Lung (tissue), 12 donors: ENCODE measurements around the gene GNAT3. TPM values are rescaled to one million over a fixed set of nuclear protein-coding genes. Genes with fewer than 3 reads are reported as not detected.

Experiments
- ATAC-seq: fragments of 200-7000 bp; cut with Tn5 transposase; one replicate; pipeline ENCODE4 v1.9.1; 2020; ENCODE audit warnings: moderate number of reproducible peaks; ENCODE audit not compliant: insufficient read depth, low FRiP score
- DNase-seq, 3 donors: peaks; one replicate each; pipeline ENCODE4 v3.0.0-alpha.2; 2013 to 2017
- H3K27ac ChIP-seq, 2 donors: one replicate each; pipeline ENCODE4 v1.5.1; 2013; ENCODE audit warnings: mild to moderate bottlenecking in 2 of 2, moderate library complexity in 2 of 2, control low read depth in 1 of 2, inconsistent platforms in 1 of 2, low read depth in 1 of 2, low read length in 1 of 2
- H3K27me3 ChIP-seq, 3 donors: one replicate each; pipeline ENCODE4 v1.5.1; 2013; ENCODE audit warnings: low read length in 2 of 3; ENCODE audit not compliant: control insufficient read depth in 3 of 3, insufficient read depth in 3 of 3
- H3K36me3 ChIP-seq, 4 donors: one replicate each; pipeline ENCODE4 v1.5.1; 2013; ENCODE audit warnings: low read length in 4 of 4, mild to moderate bottlenecking in 1 of 4, moderate library complexity in 1 of 4; ENCODE audit not compliant: control insufficient read depth in 4 of 4, insufficient read depth in 4 of 4
- H3K4me1 ChIP-seq, 5 donors: one replicate each; pipeline ENCODE4 v1.5.1; 2013; ENCODE audit warnings: low read length in 5 of 5, mild to moderate bottlenecking in 2 of 5, moderate library complexity in 1 of 5; ENCODE audit not compliant: control insufficient read depth in 5 of 5, insufficient read depth in 5 of 5
- H3K4me3 ChIP-seq: one replicate; pipeline ENCODE4 v1.5.1; 2013; ENCODE audit warnings: mild to moderate bottlenecking, control low read depth, moderate library complexity
- H3K9ac ChIP-seq, 2 donors: one replicate each; pipeline ENCODE4 v1.5.1; 2013; ENCODE audit warnings: low read length in 2 of 2, control low read depth in 1 of 2; ENCODE audit not compliant: insufficient read depth in 1 of 2
- H3K9me3 ChIP-seq, 4 donors: one replicate each; pipeline ENCODE4 v1.5.1; 2013; ENCODE audit warnings: low read length in 3 of 4, mild to moderate bottlenecking in 1 of 4, moderate library complexity in 1 of 4; ENCODE audit not compliant: control insufficient read depth in 4 of 4, insufficient read depth in 3 of 4
- CTCF ChIP-seq: IDR thresholded peaks from 2 replicates; pipeline ENCODE4 v1.5.1; 2012; ENCODE audit warnings: mild to moderate bottlenecking; ENCODE audit errors: control extremely low read depth, extremely low read depth
- WGBS, 2 donors: extraction: QIAGEN DNeasy Blood & Tissue Kit; methylation state at CpG; one replicate each; pipeline ENCODE4 v1.1.7; 2013; 5-methylcytosine and 5-hydroxymethylcytosine counted together
- polyA plus RNA-seq, 2 donors: library from polyadenylated mRNA; stranded (reverse); fragments of 200-250 nt; gene quantifications; one replicate each; pipeline ENCODE4 v1.2.1, GENCODE V29; 2013
- total RNA-seq, 2 donors: library from RNA; depleted of rRNA in 1 of 2; stranded (reverse); fragments of >200 nt in 1 of 2; gene quantifications; one replicate each; pipeline ENCODE4 v1.2.1, GENCODE V29; 2014 to 2021
- donor health status: control.
- donor health status: control.
- donor health status: Bipolar disorder and iron deficiency.
- donor health status: healthy.
- donor health status: DM: yes; HTN: yes; CAD: no.

Gene GNAT3
- total and polyA plus RNA-seq, 4 donors, result not detected

- 66 to 85% methylated on average over 7 of the region's 7 CpGs for WGBS, 2 donors
- ATAC-seq (no peak), DNase-seq (peak in 1 of 3 donors; percentile 21)
- Histone ChIP-seq H3K27me3 (no peaks in the 10 kb centered on the region), H3K4me1 (no peaks in the 10 kb centered on the region), H3K9me3 (no peaks in the 10 kb centered on the region), H3K9ac (no peak overlapping the region), H3K4me3 (no peak overlapping the region), H3K36me3 (no peaks in the 10 kb centered on the region), H3K27ac (no peak overlapping the region)
- no peak for TF ChIP-seq CTCF
These were observed 5.9 kb downstream of the GNAT3 start for GRCh38 chr7:80505900-80506500.

- Histone ChIP-seq H3K27me3 (no peaks in the 10 kb centered on the region), H3K27ac (peak overlapping the region in 1 of 2 donors; percentile 53), H3K4me1 (peaks cover 0 to 9% (median 0%) of the 10 kb centered on the region in 5 donors), H3K4me3 (no peak overlapping the region), H3K9ac (no peak overlapping the region), H3K9me3 (no peaks in the 10 kb centered on the region), H3K36me3 (no peaks in the 10 kb centered on the region)
- WGBS, 2 donors, result 91 to 98% methylated on average over 1 of the region's 1 CpG
- DNase-seq (no peak), ATAC-seq (no peak)
- TF ChIP-seq CTCF, result no peak
These were observed 11.5 kb downstream of the GNAT3 start for GRCh38 chr7:80500325-80500724.

- Histone ChIP-seq H3K4me1 (peaks cover 0 to 9% (median 0%) of the 10 kb centered on the region in 5 donors), H3K36me3 (no peaks in the 10 kb centered on the region), H3K9me3 (no peaks in the 10 kb centered on the region), H3K9ac (no peak overlapping the region), H3K4me3 (no peak overlapping the region), H3K27ac (peak overlapping the region in 1 of 2 donors; percentile 75), H3K27me3 (no peaks in the 10 kb centered on the region)
- 45 to 72% methylated on average over 1 of the region's 1 CpG for WGBS, 2 donors
- no peak for TF ChIP-seq CTCF
- ATAC-seq (peak; percentile 93), DNase-seq (peak in 1 of 3 donors; percentile 14)
These were observed 12.4 kb downstream of the GNAT3 start for GRCh38 chr7:80499350-80499953.
